Right lobe of liver (tissue), 4 donors: ENCODE data around the gene RREB1.

ENCODE experiments used
- CTCF ChIP-seq, 4 donors: fragments of 200-600 bp in 3 of 4; fragments of 450-650 bp in 1 of 4; IDR thresholded peaks; one replicate each; pipeline versions ENCODE4 v1.5.1 to v1.8.0; 2016 to 2022; ENCODE audit warnings: antibody characterized with exemption in 4 of 4, mild to moderate bottlenecking in 2 of 4
- POLR2A ChIP-seq: fragments of 450-650 bp; IDR thresholded peaks from one replicate; pipeline ENCODE4 v1.6.1; 2017; ENCODE audit warnings: antibody characterized with exemption, mild to moderate bottlenecking
- donor health status: DM: no; HTN: no; CAD: no.
- donor health status: DM: no; HTN: no; CAD: no.
- donor health status: DM: no; HTN: yes; CAD: no.

DNA sequence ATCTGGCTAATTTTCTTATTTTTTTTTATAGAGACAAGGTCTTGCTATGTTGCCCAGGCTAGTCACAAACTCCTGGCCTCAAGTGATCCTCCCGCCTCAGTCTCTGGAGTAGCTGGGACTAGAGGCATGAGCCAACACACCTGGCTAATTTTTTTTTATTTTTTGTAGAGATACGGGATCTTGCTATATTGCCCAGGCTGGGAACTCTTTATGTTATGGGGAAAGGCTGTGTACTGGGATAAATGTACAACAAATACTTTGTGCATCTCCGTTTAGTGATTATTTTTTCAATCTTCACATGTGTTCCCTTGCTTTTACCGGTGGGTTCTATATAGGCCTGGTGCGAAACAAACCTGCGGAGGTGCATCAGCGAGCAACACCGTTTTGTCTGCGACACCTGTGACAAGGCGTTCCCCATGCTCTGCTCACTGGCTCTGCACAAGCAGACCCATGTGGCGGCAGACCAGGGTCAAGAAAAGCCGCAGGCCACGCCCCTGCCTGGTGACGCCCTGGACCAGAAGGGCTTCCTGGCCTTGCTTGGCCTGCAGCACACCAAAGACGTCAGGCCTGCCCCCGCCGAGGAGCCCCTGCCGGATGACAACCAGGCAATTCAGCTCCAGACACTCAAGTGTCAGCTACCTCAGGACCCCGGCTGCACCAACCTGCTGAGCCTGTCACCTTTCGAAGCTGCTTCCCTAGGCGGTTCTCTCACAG, 121.1 kb downstream of the RREB1 start:
- TF ChIP-seq CTCF (IDR thresholded peaks at IDR 0.05) (no peak), POLR2A (no peak)
